Measurements from ENCODE around the gene GLP2R.

GRCh38 chr17:9829343-9829742 is 3.6 kb downstream of the GLP2R start:
- no peak for TF ChIP-seq CTCF (IDR thresholded peaks at IDR 0.05; ENCODE audit: low read length)
- TF ChIP-seq EZH2 (optimal IDR thresholded peaks at IDR 0.05; ENCODE audit: low read depth, low read length) = no peak
